Esophagus squamous epithelium (tissue), 5 donors: Measurements from ENCODE around the gene HNF1B. TPM values are rescaled to one million over a fixed set of nuclear protein-coding genes. Genes with fewer than 3 reads are reported as not detected.

Experiments used
- DNase-seq: peaks from one replicate; lab custom pipeline; 2025; lab: John Stamatoyannopoulos, UW
- H3K27ac ChIP-seq, 4 donors: fragments of 200-600 bp; sonication (generic); one replicate each; pipeline ENCODE4 v1.5.1; 2016 to 2019; ENCODE audit warnings: mild to moderate bottlenecking in 1 of 4
- H3K27me3 ChIP-seq, 4 donors: fragments of 200-600 bp; sonication (generic); 1 replicate in 3 of 4; 2 replicates in 1 of 4; pipeline versions ENCODE4 v1.5.1 to v1.6.0; 2017 to 2021; ENCODE audit warnings: antibody characterized with exemption in 1 of 4
- H3K36me3 ChIP-seq, 3 donors: fragments of 200-600 bp; sonication (generic); one replicate each; pipeline ENCODE4 v1.5.1; 2016 to 2019
- H3K4me1 ChIP-seq, 3 donors: fragments of 200-600 bp; sonication (generic); one replicate each; pipeline ENCODE4 v1.5.1; 2017 to 2019
- H3K4me3 ChIP-seq, 4 donors: fragments of 200-600 bp; sonication (generic); 1 replicate in 3 of 4; 2 replicates in 1 of 4; pipeline ENCODE4 v1.5.1; 2016 to 2019; ENCODE audit warnings: mild to moderate bottlenecking in 2 of 4, moderate library complexity in 1 of 4
- H3K9me3 ChIP-seq, 3 donors: fragments of 200-600 bp; sonication (generic); one replicate each; pipeline ENCODE4 v1.5.1; 2016 to 2019
- CTCF ChIP-seq, 6 experiments: fragments of 450-650 bp in 4 of 6; fragments of 200-600 bp in 2 of 6; sonication (generic) in 2 of 6; IDR thresholded peaks; one replicate each; pipeline ENCODE4 v1.5.1; 2016 to 2019; ENCODE audit warnings: antibody characterized with exemption in 6 of 6, mild to moderate bottlenecking in 4 of 6, moderate library complexity in 4 of 6
- POLR2A ChIP-seq, 4 donors: fragments of 450-650 bp; IDR thresholded peaks; one replicate each; pipeline ENCODE4 v1.6.1; 2017; ENCODE audit warnings: antibody characterized with exemption in 4 of 4, mild to moderate bottlenecking in 4 of 4, moderate library complexity in 3 of 4
- WGBS, 2 donors: methylation state at CpG; one replicate each; pipeline ENCODE4 v1.1.5; 2018; 5-methylcytosine and 5-hydroxymethylcytosine counted together
- intact Hi-C: fragments of 100-400 bp; cut with DNase I; formaldehyde crosslinking; loops from one replicate; pipeline ENCODE4 v1.15.0; 2022
- total RNA-seq, 4 donors: library from RNA; depleted of rRNA; stranded (reverse); fragments of >200 nt; gene quantifications; one replicate each; pipeline ENCODE4 v1.1.0, GENCODE V29; 2016
- donor health status: DM: yes; HTN: yes; CAD: no.

The HNF1B gene
- total RNA-seq, 4 donors from 2014 or later: not detected

DNA sequence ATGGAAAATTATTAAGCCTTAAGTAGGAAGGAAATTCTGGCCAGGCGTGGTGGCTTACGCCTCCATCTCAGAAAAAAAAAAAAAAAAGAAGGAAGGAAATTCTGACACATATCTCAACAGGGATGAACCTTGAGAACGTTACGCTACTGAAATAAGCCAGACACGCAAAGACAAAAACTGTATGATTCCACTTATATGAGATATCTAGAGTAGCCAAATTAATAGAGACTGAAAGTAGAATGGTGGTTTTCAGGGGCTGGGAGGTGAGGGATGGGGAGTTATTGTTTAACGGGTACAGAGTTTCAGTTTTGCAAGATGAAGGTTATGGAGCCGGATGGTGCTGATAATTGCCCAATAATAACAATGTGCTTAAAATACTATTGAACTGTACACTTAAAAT lies 16.2 kb upstream of the HNF1B start:
- H3K9me3 ChIP-seq: no peaks in the 10 kb centered on the region
- intact Hi-C loops: no loop called here
- no peaks in the 10 kb centered on the region for H3K4me1 ChIP-seq
- TF ChIP-seq POLR2A (IDR thresholded peaks at IDR 0.05) (no peak), CTCF (IDR thresholded peaks at IDR 0.05) (no peak)
- no peak overlapping the region for H3K4me3 ChIP-seq
- no peak overlapping the region for H3K27ac ChIP-seq
- H3K27me3 ChIP-seq: peaks cover 0 to 87% (median 0%) of the 10 kb centered on the region in 4 donors
- no peaks in the 10 kb centered on the region for H3K36me3 ChIP-seq
- 54 to 55% methylated on average over 7 of the region's 7 CpGs for WGBS, 2 donors
- DNase-seq: no peak

DNA sequence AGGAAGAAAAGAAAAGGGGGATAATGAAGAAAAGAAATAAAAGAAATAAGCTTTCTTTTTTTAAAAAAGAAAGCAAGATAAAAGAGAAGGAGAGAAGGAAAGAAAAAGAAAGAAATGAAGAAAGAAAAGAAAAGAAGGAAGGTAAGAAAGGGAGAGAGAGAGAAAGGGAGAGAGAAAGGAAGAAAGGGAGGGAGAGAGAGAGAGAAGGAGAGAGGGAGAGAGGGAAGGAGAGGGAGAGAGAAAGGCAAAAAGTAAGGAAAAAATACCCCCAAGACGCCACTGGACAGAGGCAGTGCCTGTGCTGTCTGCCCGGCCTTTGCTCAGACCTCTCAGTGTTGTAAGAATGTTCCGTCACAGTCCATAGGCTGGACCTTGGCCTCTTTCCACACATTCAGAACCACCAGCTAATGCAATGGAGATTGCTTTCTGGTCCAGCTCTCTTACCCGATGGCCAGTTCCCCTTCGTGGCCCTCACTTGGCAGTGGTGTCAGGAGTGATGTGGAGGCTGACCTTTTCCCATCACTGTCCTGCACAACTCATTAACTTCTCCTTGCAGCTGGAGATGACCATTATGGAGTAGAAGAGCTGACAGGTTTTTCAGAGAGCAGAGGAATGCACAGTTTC lies 14.3 kb upstream of the HNF1B start:
- H3K4me3 ChIP-seq: no peak overlapping the region
- no peak overlapping the region for H3K27ac ChIP-seq
- no peaks in the 10 kb centered on the region for H3K9me3 ChIP-seq
- intact Hi-C loops: no loop called here
- no peak for TF ChIP-seq POLR2A (IDR thresholded peaks at IDR 0.05)
- no peak for TF ChIP-seq CTCF (IDR thresholded peaks at IDR 0.05)
- H3K4me1 ChIP-seq: no peaks in the 10 kb centered on the region
- DNase-seq: no peak
- 60 to 65% methylated on average over 5 of the region's 5 CpGs for WGBS, 2 donors
- peaks cover 0 to 88% (median 0%) of the 10 kb centered on the region in 4 donors for H3K27me3 ChIP-seq
- no peaks in the 10 kb centered on the region for H3K36me3 ChIP-seq

DNA sequence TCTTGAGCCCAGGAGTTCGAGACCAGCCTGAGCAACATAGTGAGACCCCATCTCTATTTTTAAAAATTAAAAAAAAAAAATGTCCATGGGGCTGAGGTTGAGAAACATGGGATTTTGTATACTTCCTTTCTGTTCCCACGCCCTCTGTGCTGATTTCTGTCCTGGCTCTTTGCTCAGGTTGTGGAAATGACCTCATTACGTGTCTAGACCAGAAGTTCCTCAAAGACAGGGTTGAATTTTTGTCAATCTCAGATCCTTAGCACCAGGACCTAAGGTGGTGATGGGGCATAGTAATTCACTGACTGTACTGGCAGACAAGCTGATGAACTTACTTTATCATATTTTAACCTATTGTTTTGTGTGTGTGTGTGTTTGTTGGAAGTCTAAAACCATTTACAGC lies 11.2 kb upstream of the HNF1B start:
- Histone ChIP-seq H3K4me3 (no peak overlapping the region), H3K9me3 (no peaks in the 10 kb centered on the region), H3K27me3 (peaks cover 0 to 86% (median 0%) of the 10 kb centered on the region in 4 donors), H3K4me1 (no peaks in the 10 kb centered on the region), H3K36me3 (no peaks in the 10 kb centered on the region), H3K27ac (no peak overlapping the region)
- no peak for DNase-seq
- 65 to 75% methylated on average over 2 to 3 of the region's 3 CpGs for WGBS, 2 donors
- intact Hi-C loops: no loop called here
- TF ChIP-seq POLR2A (IDR thresholded peaks at IDR 0.05) (no peak), CTCF (IDR thresholded peaks at IDR 0.05) (no peak)

- Histone ChIP-seq H3K27me3 (peaks cover 0 to 86% (median 0%) of the 10 kb centered on the region in 4 donors), H3K9me3 (no peaks in the 10 kb centered on the region), H3K4me3 (no peak overlapping the region), H3K36me3 (no peaks in the 10 kb centered on the region), H3K4me1 (no peaks in the 10 kb centered on the region), H3K27ac (no peak overlapping the region)
- DNase-seq: no peak
- 59 to 92% methylated on average over 2 to 3 of the region's 4 CpGs for WGBS, 2 donors
- TF ChIP-seq CTCF (IDR thresholded peaks at IDR 0.05) (no peak), POLR2A (IDR thresholded peaks at IDR 0.05) (no peak)
- intact Hi-C loops: no loop called here
Measured at GRCh38 chr17:37755455-37755854, 10.6 kb upstream of the HNF1B start.

- intact Hi-C loops: no loop called here
- Histone ChIP-seq H3K27ac (no peak overlapping the region), H3K27me3 (peaks cover 0 to 87% (median 0%) of the 10 kb centered on the region in 4 donors), H3K4me3 (no peak overlapping the region), H3K4me1 (no peaks in the 10 kb centered on the region), H3K9me3 (no peaks in the 10 kb centered on the region), H3K36me3 (no peaks in the 10 kb centered on the region)
- TF ChIP-seq CTCF (IDR thresholded peaks at IDR 0.05) (no peak), POLR2A (IDR thresholded peaks at IDR 0.05) (no peak)
- DNase-seq: no peak
- WGBS, 2 donors: 77 to 94% methylated on average over 4 to 5 of the region's 5 CpGs
Measured at GRCh38 chr17:37754363-37754762, 9.5 kb upstream of the HNF1B start.
